Astrocyte of the hippocampus (primary cell): ENCODE data around the gene RALGAPB.

Experiments
- DNase-seq: peaks from one replicate; pipeline ENCODE4 v3.0.0; 2011; ENCODE audit warnings: low read depth, low spot score

RALGAPB gene

GRCh38 chr20:38609815-38610214 lies 137.2 kb downstream of the RALGAPB start:
- no peak for DNase-seq

DNA sequence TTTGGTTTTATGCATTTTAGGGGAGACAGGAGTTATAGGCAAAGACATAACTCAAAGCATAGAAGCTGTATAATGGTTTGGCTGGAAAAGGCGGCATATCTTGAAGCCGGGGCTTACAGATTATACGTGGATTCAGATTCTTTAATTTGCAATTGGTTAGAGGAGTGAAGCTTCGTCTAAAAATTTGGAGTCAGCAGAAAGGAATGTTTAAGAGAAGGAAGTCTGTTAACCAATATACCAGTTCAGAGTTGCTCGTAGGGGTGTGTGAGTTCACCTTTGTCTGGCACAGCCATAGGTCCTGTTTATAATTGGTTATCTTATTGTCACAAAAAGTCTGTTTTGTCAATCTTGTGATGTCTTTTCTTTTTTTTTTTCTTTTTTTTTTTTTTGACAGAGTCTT lies 137.9 kb downstream of the RALGAPB start:
- DNase-seq: peak; percentile 32

DNA sequence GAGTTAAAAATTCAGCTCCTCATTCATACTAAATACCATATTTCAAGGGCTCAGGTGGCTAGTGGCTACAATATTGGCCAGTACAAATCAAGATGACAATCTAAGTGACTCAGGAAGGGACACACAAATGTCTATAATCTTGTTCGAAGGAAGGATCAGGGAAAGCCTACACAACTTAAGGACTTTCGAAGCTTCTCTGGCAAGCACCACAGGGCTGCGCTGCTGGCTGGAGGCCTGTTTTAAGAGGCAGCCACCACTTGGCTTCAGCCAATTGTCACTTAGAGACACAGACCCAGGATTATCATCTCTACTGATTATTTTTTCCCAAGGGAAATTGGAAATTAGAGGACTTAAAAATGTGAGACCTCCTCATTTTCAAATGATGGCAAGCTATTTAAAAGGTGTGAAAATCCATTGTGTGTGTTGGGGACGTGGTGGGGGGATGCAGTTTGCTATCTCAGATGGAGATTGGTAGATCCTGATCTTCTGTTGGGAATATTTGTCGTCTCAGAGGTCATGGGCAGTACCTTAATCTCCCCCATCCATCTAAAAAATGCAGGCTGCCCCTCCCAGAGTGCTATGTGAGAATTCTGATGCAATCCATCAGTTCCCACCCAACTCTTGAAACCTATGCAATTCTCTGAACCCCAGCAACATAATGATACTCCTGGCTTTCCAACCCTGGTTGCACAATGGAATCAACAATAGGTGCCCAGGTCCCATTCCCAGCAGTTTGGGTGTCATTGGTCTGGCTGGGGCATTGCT lies 140.3 kb downstream of the RALGAPB start:
- DNase-seq: no peak

DNA sequence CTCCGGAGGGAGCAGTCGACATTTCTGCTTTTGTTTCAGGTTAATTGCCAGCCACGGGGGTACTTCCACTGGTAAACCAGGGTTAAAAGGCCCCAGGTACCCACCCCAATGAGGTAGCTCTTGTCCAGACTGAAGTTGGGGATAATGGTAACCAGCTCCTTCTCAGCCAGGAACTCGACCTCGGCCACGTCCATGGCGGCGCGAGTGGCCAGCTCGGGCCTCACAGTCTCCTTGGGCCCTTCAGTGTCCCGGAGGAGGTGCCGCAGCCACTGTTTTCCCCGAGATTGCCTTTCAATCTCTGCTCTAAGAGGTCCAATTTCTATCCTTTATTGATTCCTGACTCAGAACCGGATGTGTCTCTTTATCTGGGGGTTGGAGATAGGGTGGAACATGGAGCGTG lies 142.6 kb downstream of the RALGAPB start:
- DNase-seq: no peak

DNA sequence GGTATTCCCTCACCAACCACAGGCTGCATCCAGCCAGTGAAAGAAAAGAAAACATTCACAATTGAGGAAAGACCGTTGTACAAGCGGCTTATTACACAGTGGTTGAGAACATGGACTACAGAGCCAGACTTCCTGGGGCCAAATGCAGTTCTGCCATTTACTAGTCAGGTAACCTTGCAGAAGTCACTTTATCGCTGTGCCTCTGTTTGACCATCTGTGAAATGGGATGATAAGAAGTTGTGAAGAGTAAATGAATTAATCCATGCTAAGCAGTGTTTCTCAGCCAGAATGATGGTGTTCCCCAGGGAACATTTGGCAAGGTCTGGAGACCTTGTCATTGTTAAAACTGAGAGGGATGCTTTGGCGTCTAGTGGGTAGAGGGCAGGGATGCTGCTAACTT lies 143.8 kb downstream of the RALGAPB start:
- DNase-seq: no peak

DNA sequence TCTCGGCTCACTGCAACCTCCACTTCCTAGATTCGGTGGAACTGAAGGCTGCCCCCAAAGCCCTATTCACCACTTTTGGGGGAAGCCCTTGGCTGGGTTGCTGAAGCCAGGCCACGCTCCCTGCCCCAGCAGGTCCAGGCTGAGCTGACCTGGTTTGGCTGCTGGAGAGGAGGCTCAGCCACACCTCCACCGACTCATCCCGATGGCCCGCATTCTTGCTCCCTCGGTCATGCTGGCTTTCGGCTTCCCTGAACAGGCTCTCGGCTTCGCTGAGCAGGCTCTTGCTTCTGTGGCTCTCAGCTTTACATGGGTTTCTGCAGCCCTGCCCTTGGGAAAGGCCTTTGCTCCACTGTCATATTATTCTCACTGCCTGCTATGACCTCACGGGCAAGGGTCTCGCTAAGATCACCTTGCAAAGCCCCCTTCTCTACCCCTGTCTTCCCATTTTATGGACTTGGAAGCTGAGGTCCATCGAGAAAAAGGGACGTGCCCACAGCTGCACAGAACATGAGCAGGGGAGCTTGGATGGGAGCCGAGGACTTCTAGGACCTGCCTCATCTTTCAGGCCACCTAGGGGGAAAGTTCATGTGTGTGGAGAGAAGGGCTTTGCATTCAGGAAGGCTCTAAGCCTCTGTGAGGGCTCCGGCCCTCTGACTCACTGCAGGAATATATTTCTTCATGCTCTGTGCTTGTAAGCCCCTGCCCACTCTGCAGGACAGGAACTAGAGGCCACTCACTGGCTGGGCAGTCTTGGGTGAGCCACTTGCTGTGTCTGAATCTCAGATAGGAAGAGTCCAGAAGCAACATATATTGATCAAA lies 144.6 kb downstream of the RALGAPB start:
- peak; percentile 60 for DNase-seq

DNA sequence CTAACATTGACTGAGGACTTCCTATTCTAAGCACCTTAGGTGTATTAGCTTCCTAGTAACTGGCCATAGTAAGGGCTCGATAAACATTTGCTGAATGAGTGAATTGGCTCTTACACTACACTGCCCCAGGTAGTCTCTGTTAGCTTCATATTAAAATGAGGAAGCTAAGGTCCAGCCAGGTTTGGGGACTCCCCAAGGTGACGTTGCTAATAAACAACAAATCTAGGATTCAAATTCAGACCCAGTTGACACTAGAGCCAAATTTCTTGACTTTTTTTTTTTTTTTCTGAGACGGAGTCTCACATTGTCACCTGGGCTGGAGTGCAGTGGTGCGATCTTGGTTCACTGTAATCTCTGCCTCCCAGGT lies 145.2 kb downstream of the RALGAPB start:
- DNase-seq: no peak

DNA sequence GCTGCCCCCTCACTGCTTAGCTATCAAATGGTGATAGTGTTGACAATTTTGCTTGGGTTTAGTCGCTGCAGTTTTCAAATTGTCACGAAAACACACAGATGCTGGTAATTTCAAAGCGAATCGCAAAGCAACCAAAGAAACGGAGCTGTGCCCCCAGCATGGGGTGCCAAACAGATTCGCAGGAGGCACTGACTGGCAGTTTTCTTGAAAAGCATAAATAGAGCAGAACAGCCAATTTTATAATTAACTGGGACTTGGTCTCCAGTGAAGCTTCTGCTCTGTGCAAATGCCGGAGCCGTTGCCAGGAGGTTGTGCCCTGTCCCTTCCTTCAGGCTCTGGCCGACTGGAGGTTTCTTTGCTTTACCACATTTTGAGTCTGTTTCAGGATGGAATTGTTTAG lies 147.8 kb downstream of the RALGAPB start:
- no peak for DNase-seq

DNA sequence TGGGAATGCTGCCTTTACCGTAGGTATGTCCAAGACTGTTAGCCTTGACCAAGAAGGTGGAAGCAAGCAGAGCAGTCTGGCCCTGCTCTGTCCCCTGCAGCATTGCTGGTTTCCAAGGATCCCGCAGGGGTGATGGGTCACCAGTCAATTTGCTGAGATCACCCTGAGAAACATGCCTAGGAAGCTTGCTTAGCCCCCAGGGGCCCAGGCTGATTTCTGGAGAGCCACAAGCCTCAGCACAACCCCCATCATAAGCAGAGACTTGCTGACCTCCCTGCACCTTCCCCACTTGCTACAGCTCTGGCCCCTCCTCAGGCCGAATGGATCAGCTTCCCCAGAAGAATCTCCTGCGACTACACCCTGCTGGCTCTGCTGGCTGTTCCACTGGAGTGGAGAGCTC lies 150.4 kb downstream of the RALGAPB start:
- DNase-seq: no peak

DNA sequence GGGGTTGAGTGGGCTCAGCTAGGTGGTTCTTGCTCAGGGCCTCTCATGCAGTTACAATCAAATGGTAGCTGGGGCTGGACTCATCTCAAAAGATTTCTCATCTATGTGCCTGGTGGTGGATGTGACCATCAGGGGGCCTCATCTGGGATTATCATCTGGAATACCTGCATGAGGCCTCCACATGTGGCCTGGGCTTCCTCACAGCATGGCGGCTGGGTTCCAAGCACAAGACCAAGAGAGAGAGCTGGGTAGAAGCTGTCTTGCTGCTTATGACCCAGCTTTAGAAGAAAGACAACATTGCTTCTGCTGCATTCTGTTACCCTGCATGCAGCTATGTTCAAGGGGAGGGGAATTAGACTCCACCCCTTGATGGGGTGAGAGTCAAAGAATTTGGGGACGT lies 151.4 kb downstream of the RALGAPB start:
- no peak for DNase-seq

GRCh38 chr20:38625896-38626295 lies 153.3 kb downstream of the RALGAPB start:
- no peak for DNase-seq

DNA sequence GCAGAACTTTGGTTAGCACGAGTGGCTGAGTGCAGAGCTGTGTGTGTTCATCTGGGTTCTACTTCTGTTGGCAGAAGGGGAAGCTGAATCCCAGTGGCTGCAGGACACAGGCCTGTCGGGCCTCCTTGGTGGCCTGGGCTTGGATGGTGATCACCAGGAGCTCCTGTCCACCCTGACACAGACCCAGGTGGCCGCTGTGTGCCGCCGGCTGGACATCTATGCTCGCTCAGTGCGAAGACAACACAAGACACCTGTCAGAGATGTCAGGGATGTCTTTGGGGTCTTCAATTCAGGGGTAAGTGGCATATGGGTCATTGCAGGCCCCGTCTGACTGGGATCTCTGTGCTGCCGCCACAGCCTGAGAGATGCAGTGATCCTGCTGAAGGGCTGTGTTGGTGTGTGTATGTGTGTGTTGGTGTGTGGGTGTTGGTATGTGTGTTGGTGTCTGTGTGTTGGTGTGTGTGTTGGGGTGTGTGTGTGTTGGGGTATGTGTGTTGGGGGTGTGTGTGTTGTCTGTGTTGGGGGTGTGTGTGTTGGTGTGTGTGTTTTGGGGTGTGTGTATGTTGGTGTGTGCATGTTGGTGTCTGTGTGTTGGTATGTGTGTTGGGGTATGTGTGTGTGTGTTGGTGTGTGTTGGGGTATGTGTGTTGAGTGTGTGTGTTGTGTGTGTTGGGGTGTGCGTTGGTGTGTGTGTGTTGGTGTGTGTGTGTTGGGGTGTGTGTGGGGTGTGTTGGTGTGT lies 154.4 kb downstream of the RALGAPB start:
- DNase-seq: no peak
